ENCODE measurements around the gene AP1S3.
A peak's percentile ranks its signal among the peaks of the same experiment; 100 is the strongest.
"Not testable (repeated sequence)": the region's sequence is repeated elsewhere in the genome, so short reads cannot be mapped to it uniquely, and the experiment has no call there.

Gene AP1S3

GRCh38 chr2:223788826-223789225 lies 48.6 kb downstream of the AP1S3 start:
- H2AFZ ChIP-seq (ENCODE audit: low read length): no peak overlapping the region
- no peaks in the 10 kb centered on the region for H3K36me3 ChIP-seq (ENCODE audit: insufficient read depth, low read length)
- no peaks in the 10 kb centered on the region for H3K9me3 ChIP-seq (ENCODE audit: insufficient read depth, low read depth, low read length)
- H3K4me3 ChIP-seq (ENCODE audit: low read length, poor library complexity, severe bottlenecking): no peak overlapping the region
- H3K79me2 ChIP-seq (ENCODE audit: insufficient read depth, low read length): no peaks in the 10 kb centered on the region
- no peaks in the 10 kb centered on the region for H3F3A ChIP-seq (ENCODE audit: low read depth)
- no peaks in the 10 kb centered on the region for H3K27me3 ChIP-seq (ENCODE audit: insufficient read depth, low read length, poor library complexity, severe bottlenecking)
- no peaks in the 10 kb centered on the region for H3K9me2 ChIP-seq (replicated peaks; ENCODE audit: low read depth, low read length)
- H3K4me1 ChIP-seq (ENCODE audit: insufficient read depth, low read length, poor library complexity, severe bottlenecking): no peaks in the 10 kb centered on the region
- no peak overlapping the region for H3K9ac ChIP-seq (ENCODE audit: low read depth, low read length, poor library complexity, severe bottlenecking)
- H4K20me1 ChIP-seq (ENCODE audit: insufficient read depth, low read length, poor library complexity, severe bottlenecking): no peaks in the 10 kb centered on the region
- TF ChIP-seq, protein P1, sequence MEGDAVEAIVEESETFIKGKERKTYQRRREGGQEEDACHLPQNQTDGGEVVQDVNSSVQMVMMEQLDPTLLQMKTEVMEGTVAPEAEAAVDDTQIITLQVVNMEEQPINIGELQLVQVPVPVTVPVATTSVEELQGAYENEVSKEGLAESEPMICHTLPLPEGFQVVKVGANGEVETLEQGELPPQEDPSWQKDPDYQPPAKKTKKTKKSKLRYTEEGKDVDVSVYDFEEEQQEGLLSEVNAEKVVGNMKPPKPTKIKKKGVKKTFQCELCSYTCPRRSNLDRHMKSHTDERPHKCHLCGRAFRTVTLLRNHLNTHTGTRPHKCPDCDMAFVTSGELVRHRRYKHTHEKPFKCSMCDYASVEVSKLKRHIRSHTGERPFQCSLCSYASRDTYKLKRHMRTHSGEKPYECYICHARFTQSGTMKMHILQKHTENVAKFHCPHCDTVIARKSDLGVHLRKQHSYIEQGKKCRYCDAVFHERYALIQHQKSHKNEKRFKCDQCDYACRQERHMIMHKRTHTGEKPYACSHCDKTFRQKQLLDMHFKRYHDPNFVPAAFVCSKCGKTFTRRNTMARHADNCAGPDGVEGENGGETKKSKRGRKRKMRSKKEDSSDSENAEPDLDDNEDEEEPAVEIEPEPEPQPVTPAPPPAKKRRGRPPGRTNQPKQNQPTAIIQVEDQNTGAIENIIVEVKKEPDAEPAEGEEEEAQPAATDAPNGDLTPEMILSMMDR (conservative IDR thresholded peaks at IDR 0.05; ENCODE audit: low read length): no peak
- no peak for TF ChIP-seq EZH2phosphoT487 (IDR thresholded peaks at IDR 0.05; ENCODE audit: borderline replicate concordance)
- H3K4me2 ChIP-seq (ENCODE audit: low read depth, low read length, poor library complexity, severe bottlenecking): no peak overlapping the region

GRCh38 chr2:223788106-223788505 lies 49.3 kb downstream of the AP1S3 start:
- not testable (repeated sequence) for H3F3A ChIP-seq (ENCODE audit: low read depth); H3K4me2 ChIP-seq (ENCODE audit: low read depth, low read length, poor library complexity, severe bottlenecking); H3K4me1 ChIP-seq (ENCODE audit: insufficient read depth, low read length, poor library complexity, severe bottlenecking); H2AFZ ChIP-seq (ENCODE audit: low read length); H3K27me3 ChIP-seq (ENCODE audit: insufficient read depth, low read length, poor library complexity, severe bottlenecking); H3K36me3 ChIP-seq (ENCODE audit: insufficient read depth, low read length); H3K79me2 ChIP-seq (ENCODE audit: insufficient read depth, low read length); H3K4me3 ChIP-seq (ENCODE audit: low read length, poor library complexity, severe bottlenecking); H3K9ac ChIP-seq (ENCODE audit: low read depth, low read length, poor library complexity, severe bottlenecking); H4K20me1 ChIP-seq (ENCODE audit: insufficient read depth, low read length, poor library complexity, severe bottlenecking); H3K9me3 ChIP-seq (ENCODE audit: insufficient read depth, low read depth, low read length); H3K9me2 ChIP-seq (replicated peaks; ENCODE audit: low read depth, low read length)

- no peak for TF ChIP-seq EZH2phosphoT487 (IDR thresholded peaks at IDR 0.05; ENCODE audit: borderline replicate concordance)
- TF ChIP-seq, protein P1 (conservative IDR thresholded peaks at IDR 0.05; ENCODE audit: low read length): no peak
- no peak overlapping the region for H3K9ac ChIP-seq (ENCODE audit: low read depth, low read length, poor library complexity, severe bottlenecking)
These were observed 50.0 kb downstream of the AP1S3 start for GRCh38 chr2:223787358-223787757.

GRCh38 chr2:223786943-223787342 lies 50.4 kb downstream of the AP1S3 start:
- no peaks in the 10 kb centered on the region for H3K79me2 ChIP-seq (ENCODE audit: insufficient read depth, low read length)
- H3K4me1 ChIP-seq (ENCODE audit: insufficient read depth, low read length, poor library complexity, severe bottlenecking): no peaks in the 10 kb centered on the region
- H3K4me3 ChIP-seq (ENCODE audit: low read length, poor library complexity, severe bottlenecking): no peak overlapping the region
- H3K9me2 ChIP-seq (replicated peaks; ENCODE audit: low read depth, low read length): no peaks in the 10 kb centered on the region
- no peaks in the 10 kb centered on the region for H3K27me3 ChIP-seq (ENCODE audit: insufficient read depth, low read length, poor library complexity, severe bottlenecking)
- no peak for TF ChIP-seq EZH2phosphoT487 (IDR thresholded peaks at IDR 0.05; ENCODE audit: borderline replicate concordance)
- TF ChIP-seq, protein P1 (conservative IDR thresholded peaks at IDR 0.05; ENCODE audit: low read length): no peak
- H3K9ac ChIP-seq (ENCODE audit: low read depth, low read length, poor library complexity, severe bottlenecking): no peak overlapping the region
- H3K9me3 ChIP-seq (ENCODE audit: insufficient read depth, low read depth, low read length): no peaks in the 10 kb centered on the region
- H4K20me1 ChIP-seq (ENCODE audit: insufficient read depth, low read length, poor library complexity, severe bottlenecking): no peaks in the 10 kb centered on the region
- no peaks in the 10 kb centered on the region for H3K36me3 ChIP-seq (ENCODE audit: insufficient read depth, low read length)
- peak overlapping the region; percentile 46 for H2AFZ ChIP-seq (ENCODE audit: low read length)
- no peak overlapping the region for H3K4me2 ChIP-seq (ENCODE audit: low read depth, low read length, poor library complexity, severe bottlenecking)
- H3F3A ChIP-seq (ENCODE audit: low read depth): no peaks in the 10 kb centered on the region

More at GRCh38 chr2:223787358-223787757, 50.0 kb downstream of the AP1S3 start:
- H3K4me3 ChIP-seq (ENCODE audit: low read length, poor library complexity, severe bottlenecking): no peak overlapping the region
- no peak overlapping the region for H3K4me2 ChIP-seq (ENCODE audit: low read depth, low read length, poor library complexity, severe bottlenecking)
- no peaks in the 10 kb centered on the region for H3K79me2 ChIP-seq (ENCODE audit: insufficient read depth, low read length)
- H3K27me3 ChIP-seq (ENCODE audit: insufficient read depth, low read length, poor library complexity, severe bottlenecking): no peaks in the 10 kb centered on the region
- H4K20me1 ChIP-seq (ENCODE audit: insufficient read depth, low read length, poor library complexity, severe bottlenecking): no peaks in the 10 kb centered on the region
- H3K9me2 ChIP-seq (replicated peaks; ENCODE audit: low read depth, low read length): no peaks in the 10 kb centered on the region
- H3K9me3 ChIP-seq (ENCODE audit: insufficient read depth, low read depth, low read length): no peaks in the 10 kb centered on the region
- no peaks in the 10 kb centered on the region for H3F3A ChIP-seq (ENCODE audit: low read depth)
- H3K36me3 ChIP-seq (ENCODE audit: insufficient read depth, low read length): no peaks in the 10 kb centered on the region
- H3K4me1 ChIP-seq (ENCODE audit: insufficient read depth, low read length, poor library complexity, severe bottlenecking): no peaks in the 10 kb centered on the region
- peak overlapping the region; percentile 46; the same call in 1 of the 2 replicates for H2AFZ ChIP-seq (ENCODE audit: low read length)

All from Loucy (cell line).